Measurements from ENCODE around the gene MAPKAP1.

- no peak for TF ChIP-seq POLR2A (IDR thresholded peaks at IDR 0.05; ENCODE audit: low read length)
- no peak for TF ChIP-seq GATA1 (IDR thresholded peaks at IDR 0.05; ENCODE audit: low read depth, low read length)
Observed at GRCh38 chr9:125579030-125579932, 127.7 kb downstream of the MAPKAP1 start.
